Type B pancreatic cell (in vitro differentiated cells): ENCODE results near the gene FLT1. TPM values are rescaled to one million over a fixed set of nuclear protein-coding genes. Genes with fewer than 3 reads are reported as not detected.

ENCODE experiments used
- DNase-seq: peaks from one replicate; pipeline ENCODE4 v3.0.0; 2021; ENCODE audit warnings: mixed read lengths; ENCODE audit not compliant: unreplicated experiment; ENCODE audit errors: extremely low spot score
- H3K27ac Mint-ChIP-seq: 2 replicates; pipeline ENCODE4 v1.8.0; 2021; ENCODE audit warnings: mild to moderate bottlenecking, mixed read lengths
- H3K27me3 Mint-ChIP-seq: 2 replicates; pipeline ENCODE4 v1.8.0; 2021; ENCODE audit warnings: mixed read lengths
- H3K36me3 Mint-ChIP-seq: 2 replicates; pipeline ENCODE4 v1.8.0; 2021; ENCODE audit warnings: mixed read lengths
- H3K4me1 Mint-ChIP-seq: one replicate; pipeline ENCODE4 v1.8.0; 2021; ENCODE audit warnings: mixed read lengths; ENCODE audit not compliant: unreplicated experiment
- H3K4me3 Mint-ChIP-seq: 2 replicates; pipeline ENCODE4 v1.8.0; 2021; ENCODE audit warnings: mild to moderate bottlenecking, mixed read lengths
- H3K9me3 Mint-ChIP-seq: 2 replicates; pipeline ENCODE4 v1.8.0; 2021; ENCODE audit warnings: mixed read lengths
- CTCF ChIP-seq: fragments of 200-600 bp; sonication (generic); conservative IDR thresholded peaks from 2 replicates; pipeline ENCODE4 v1.5.0; 2021; ENCODE audit warnings: antibody characterized with exemption, mild to moderate bottlenecking
- total RNA-seq: library from RNA; stranded (reverse); gene quantifications from 2 replicates; pipeline ENCODE4 v1.2.1, GENCODE V29; 2021; ENCODE audit warnings: low replicate concordance

FLT1 gene
- total RNA-seq, 1 donor from 2014 or later = 1.3 TPM

GRCh38 chr13:28485996-28486543 lies 8.9 kb downstream of the FLT1 start:
- Mint-ChIP-seq H3K27me3 (peaks cover 72% of the 10 kb centered on the region), H3K9me3 (no peaks in the 10 kb centered on the region), H3K27ac (no peak overlapping the region), H3K4me1 (no peaks in the 10 kb centered on the region), H3K36me3 (no peaks in the 10 kb centered on the region), H3K4me3 (no peak overlapping the region)
- TF ChIP-seq CTCF = no peak
- no peak for DNase-seq

GRCh38 chr13:28485551-28485950 lies 9.4 kb downstream of the FLT1 start:
- H3K4me1 Mint-ChIP-seq = no peaks in the 10 kb centered on the region
- no peaks in the 10 kb centered on the region for H3K9me3 Mint-ChIP-seq
- TF ChIP-seq CTCF = no peak
- no peak overlapping the region for H3K4me3 Mint-ChIP-seq
- H3K27me3 Mint-ChIP-seq = peaks cover 70% of the 10 kb centered on the region
- DNase-seq = no peak
- no peaks in the 10 kb centered on the region for H3K36me3 Mint-ChIP-seq
- H3K27ac Mint-ChIP-seq = no peak overlapping the region

- Mint-ChIP-seq H3K36me3 (no peaks in the 10 kb centered on the region), H3K9me3 (no peaks in the 10 kb centered on the region), H3K27me3 (peaks cover 66% of the 10 kb centered on the region), H3K4me3 (no peak overlapping the region), H3K27ac (no peak overlapping the region), H3K4me1 (no peaks in the 10 kb centered on the region)
- no peak for DNase-seq
- no peak for TF ChIP-seq CTCF
Observed at GRCh38 chr13:28485097-28485496, 9.8 kb downstream of the FLT1 start.

GRCh38 chr13:28483313-28483931 lies 11.5 kb downstream of the FLT1 start:
- no peak overlapping the region for H3K4me3 Mint-ChIP-seq
- DNase-seq = no peak
- H3K27me3 Mint-ChIP-seq = peaks cover 59% of the 10 kb centered on the region
- H3K4me1 Mint-ChIP-seq = no peaks in the 10 kb centered on the region
- H3K36me3 Mint-ChIP-seq = no peaks in the 10 kb centered on the region
- no peak overlapping the region for H3K27ac Mint-ChIP-seq
- no peak for TF ChIP-seq CTCF
- no peaks in the 10 kb centered on the region for H3K9me3 Mint-ChIP-seq

GRCh38 chr13:28479005-28479404 lies 15.9 kb downstream of the FLT1 start:
- DNase-seq = no peak
- Mint-ChIP-seq H3K4me1 (peaks cover 7% of the 10 kb centered on the region), H3K27ac (no peak overlapping the region)

More at GRCh38 chr13:28479005-28479404, 15.9 kb downstream of the FLT1 start:
- H3K9me3 Mint-ChIP-seq = no peaks in the 10 kb centered on the region
- no peaks in the 10 kb centered on the region for H3K36me3 Mint-ChIP-seq
- TF ChIP-seq CTCF = no peak
- peaks cover 31% of the 10 kb centered on the region for H3K27me3 Mint-ChIP-seq
- no peak overlapping the region for H3K4me3 Mint-ChIP-seq
